ENCODE measurements around the gene ALDH3A2. TPM values are rescaled to one million over a fixed set of nuclear protein-coding genes. Genes with fewer than 3 reads are reported as not detected.

Gene ALDH3A2
- total RNA-seq, 2 donors from 2014 or later, result 26.9 to 60.1 TPM

DNA sequence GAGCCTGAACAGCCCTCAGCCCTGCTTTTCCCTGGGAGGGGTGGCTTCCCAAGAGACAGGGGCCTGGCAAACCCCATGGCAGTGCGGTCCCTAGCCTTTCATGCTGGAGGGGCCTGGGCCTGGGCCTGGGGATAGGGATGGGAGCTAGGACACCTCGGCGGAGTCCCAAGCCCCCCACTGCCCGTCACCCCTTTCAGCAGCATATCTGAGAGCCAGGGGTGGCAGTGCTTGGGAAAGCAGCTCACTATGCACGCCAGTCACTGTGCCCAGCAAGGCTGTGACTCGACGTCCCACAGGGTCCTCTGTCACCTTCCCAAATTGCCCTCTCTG is 68.4 kb downstream of the ALDH3A2 start:
- Mint-ChIP-seq H3K4me1 (peaks cover 11% of the 10 kb centered on the region), H3K36me3 (ENCODE audit: low read depth) (no peaks in the 10 kb centered on the region), H3K27me3 (ENCODE audit: insufficient read depth) (no peaks in the 10 kb centered on the region), H3K4me3 (no peak overlapping the region), H3K9me3 (no peaks in the 10 kb centered on the region), H3K27ac (no peak overlapping the region)
- Histone ChIP-seq H3K27ac (ENCODE audit: low read depth, low read length) (no peak overlapping the region), H3K4me3 (ENCODE audit: low read length) (no peak overlapping the region), H3K4me1 (ENCODE audit: control insufficient read depth, insufficient read depth, low read length) (no peaks in the 10 kb centered on the region), H3K27me3 (ENCODE audit: control insufficient read depth, insufficient read depth, low read length, poor library complexity, severe bottlenecking) (no peaks in the 10 kb centered on the region), H3K9me3 (ENCODE audit: control insufficient read depth, low read length) (no peaks in the 10 kb centered on the region), H3K36me3 (ENCODE audit: control insufficient read depth, insufficient read depth, low read length) (no peaks in the 10 kb centered on the region), H3K9ac (ENCODE audit: extremely low read depth, low read length, poor library complexity, severe bottlenecking) (no peak overlapping the region)
- TF ChIP-seq CTCF (conservative IDR thresholded peaks at IDR 0.05), result no peak
- no peak for DNase-seq
- WGBS, 2 experiments (ENCODE audit: insufficient coverage in 1 of 2, insufficient read length in 1 of 2), result 86 to 95% methylated on average over 3 to 7 of the region's 7 CpGs

- Mint-ChIP-seq H3K27ac (no peak overlapping the region), H3K9me3 (no peaks in the 10 kb centered on the region), H3K4me1 (peaks cover 11% of the 10 kb centered on the region), H3K27me3 (ENCODE audit: insufficient read depth) (no peaks in the 10 kb centered on the region), H3K4me3 (no peak overlapping the region), H3K36me3 (ENCODE audit: low read depth) (no peaks in the 10 kb centered on the region)
- no peaks in the 10 kb centered on the region for H3K4me1 ChIP-seq (ENCODE audit: control insufficient read depth, insufficient read depth, low read length)
- no peaks in the 10 kb centered on the region for H3K9me3 ChIP-seq (ENCODE audit: control insufficient read depth, low read length)
- no peak overlapping the region for H3K9ac ChIP-seq (ENCODE audit: extremely low read depth, low read length, poor library complexity, severe bottlenecking)
- no peak for TF ChIP-seq CTCF (conservative IDR thresholded peaks at IDR 0.05)
- no peaks in the 10 kb centered on the region for H3K36me3 ChIP-seq (ENCODE audit: control insufficient read depth, insufficient read depth, low read length)
- DNase-seq, result peak; percentile 46
- H3K27me3 ChIP-seq (ENCODE audit: control insufficient read depth, insufficient read depth, low read length, poor library complexity, severe bottlenecking), result no peaks in the 10 kb centered on the region
- no peak overlapping the region for H3K4me3 ChIP-seq (ENCODE audit: low read length)
- H3K27ac ChIP-seq (ENCODE audit: low read depth, low read length), result no peak overlapping the region
- WGBS, 2 experiments (ENCODE audit: insufficient coverage in 1 of 2, insufficient read length in 1 of 2), result 93 to 100% methylated on average over 8 to 10 of the region's 10 CpGs
Measured at GRCh38 chr17:19717411-19717908, 68.9 kb downstream of the ALDH3A2 start.

DNA sequence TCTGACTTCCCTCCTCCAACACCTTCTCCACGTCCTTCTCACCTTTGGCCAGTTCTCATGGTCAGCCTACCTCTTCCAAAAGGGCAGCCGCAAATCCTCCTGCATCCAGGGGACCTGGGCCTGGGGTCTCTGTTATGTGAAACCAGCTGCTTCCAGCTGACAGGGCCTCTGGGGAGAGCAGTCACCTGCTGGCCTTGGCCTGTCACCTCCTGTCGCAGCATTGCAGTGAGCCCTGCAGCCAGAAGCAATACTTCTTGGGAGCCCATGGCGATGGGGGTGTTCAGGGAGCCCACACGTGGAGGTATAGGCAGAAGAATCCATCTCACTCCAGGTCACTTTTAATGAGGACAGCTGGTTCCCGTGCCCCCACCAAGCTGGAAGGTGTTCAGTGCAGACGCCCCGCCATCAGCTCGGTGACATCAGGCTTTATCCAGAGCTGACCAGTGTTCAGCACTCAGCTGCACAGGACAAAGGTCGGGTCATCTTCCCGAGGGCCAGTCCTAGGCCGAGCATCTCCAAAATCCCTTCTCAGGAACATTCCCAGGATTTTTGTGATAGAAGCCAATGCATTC is 69.6 kb downstream of the ALDH3A2 start:
- H3K4me3 Mint-ChIP-seq, result no peak overlapping the region
- peak; percentile 67 for DNase-seq

More for the DNA sequence above, 69.6 kb downstream of the ALDH3A2 start:
- Mint-ChIP-seq H3K36me3 (ENCODE audit: low read depth) (no peaks in the 10 kb centered on the region), H3K27ac (no peak overlapping the region), H3K4me1 (peaks cover 11% of the 10 kb centered on the region), H3K9me3 (no peaks in the 10 kb centered on the region), H3K27me3 (ENCODE audit: insufficient read depth) (no peaks in the 10 kb centered on the region)
- Histone ChIP-seq H3K27me3 (ENCODE audit: control insufficient read depth, insufficient read depth, low read length, poor library complexity, severe bottlenecking) (no peaks in the 10 kb centered on the region), H3K9me3 (ENCODE audit: control insufficient read depth, low read length) (no peaks in the 10 kb centered on the region), H3K27ac (ENCODE audit: low read depth, low read length) (no peak overlapping the region), H3K36me3 (ENCODE audit: control insufficient read depth, insufficient read depth, low read length) (no peaks in the 10 kb centered on the region), H3K9ac (ENCODE audit: extremely low read depth, low read length, poor library complexity, severe bottlenecking) (no peak overlapping the region), H3K4me1 (ENCODE audit: control insufficient read depth, insufficient read depth, low read length) (no peaks in the 10 kb centered on the region), H3K4me3 (ENCODE audit: low read length) (no peak overlapping the region)
- TF ChIP-seq CTCF (conservative IDR thresholded peaks at IDR 0.05), result no peak
- 89 to 91% methylated on average over 9 to 12 of the region's 12 CpGs for WGBS, 2 experiments (ENCODE audit: insufficient coverage in 1 of 2, insufficient read length in 1 of 2)
